Erythroblast (primary cell): ENCODE results near the gene CCL4.

ENCODE experiments used
- GATA1 ChIP-seq: IDR thresholded peaks from 2 replicates; pipeline ENCODE4 v1.6.1; 2011; ENCODE audit warnings: low read depth, mild to moderate bottlenecking, control low read depth, low read length, moderate library complexity
- POLR2A ChIP-seq: IDR thresholded peaks from 2 replicates; pipeline ENCODE4 v1.6.1; 2011; ENCODE audit warnings: mild to moderate bottlenecking, low read length

GRCh38 chr17:36057911-36058310 lies 45.7 kb upstream of the CCL4 start:
- TF ChIP-seq POLR2A (no peak), GATA1 (no peak)
